Fibroblast of lung (primary cell): Measurements from ENCODE around the gene TEDC2.

Experiments
- EZH2 ChIP-seq: IDR thresholded peaks from 2 replicates; pipeline ENCODE4 v1.5.1; 2012; ENCODE audit warnings: low read length, control low read depth, mild to moderate bottlenecking; ENCODE audit errors: missing control alignments
- TF ChIP-seq, protein P1 (sequence below), 2 donors: IDR thresholded peaks in 1 of 2; conservative IDR thresholded peaks in 1 of 2; 1 replicate in 1 of 2; 2 replicates in 1 of 2; pipeline ENCODE4 v1.5.1; 2011 to 2012; ENCODE audit warnings: low read length in 2 of 2, control low read depth in 1 of 2, inconsistent platforms in 1 of 2, low read depth in 1 of 2, mild to moderate bottlenecking in 1 of 2

DNA sequence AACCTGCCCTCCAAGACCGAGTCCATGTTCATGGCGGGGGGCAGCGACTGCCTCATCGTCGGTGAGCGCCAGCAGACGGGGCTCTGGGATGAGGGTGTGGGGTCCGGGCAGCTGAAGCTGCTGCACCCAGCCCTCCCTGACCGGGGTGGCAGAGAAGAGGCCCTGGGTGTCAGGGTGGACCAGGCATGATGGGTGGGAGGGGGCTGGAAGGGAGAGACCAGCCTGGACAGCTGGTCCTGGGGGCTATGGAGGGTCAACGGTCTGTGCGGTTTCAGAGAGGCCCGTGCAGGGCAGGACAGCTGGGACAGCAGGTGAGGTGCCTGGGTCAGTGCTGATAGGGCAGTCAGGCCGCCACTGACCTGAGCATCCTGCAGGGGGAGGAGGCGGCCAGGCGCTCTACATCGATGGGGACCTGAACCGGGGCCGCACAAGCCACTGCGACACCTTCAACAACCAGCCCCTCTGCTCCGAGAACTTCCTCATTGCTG is 40.6 kb downstream of the TEDC2 start:
- TF ChIP-seq, protein P1, sequence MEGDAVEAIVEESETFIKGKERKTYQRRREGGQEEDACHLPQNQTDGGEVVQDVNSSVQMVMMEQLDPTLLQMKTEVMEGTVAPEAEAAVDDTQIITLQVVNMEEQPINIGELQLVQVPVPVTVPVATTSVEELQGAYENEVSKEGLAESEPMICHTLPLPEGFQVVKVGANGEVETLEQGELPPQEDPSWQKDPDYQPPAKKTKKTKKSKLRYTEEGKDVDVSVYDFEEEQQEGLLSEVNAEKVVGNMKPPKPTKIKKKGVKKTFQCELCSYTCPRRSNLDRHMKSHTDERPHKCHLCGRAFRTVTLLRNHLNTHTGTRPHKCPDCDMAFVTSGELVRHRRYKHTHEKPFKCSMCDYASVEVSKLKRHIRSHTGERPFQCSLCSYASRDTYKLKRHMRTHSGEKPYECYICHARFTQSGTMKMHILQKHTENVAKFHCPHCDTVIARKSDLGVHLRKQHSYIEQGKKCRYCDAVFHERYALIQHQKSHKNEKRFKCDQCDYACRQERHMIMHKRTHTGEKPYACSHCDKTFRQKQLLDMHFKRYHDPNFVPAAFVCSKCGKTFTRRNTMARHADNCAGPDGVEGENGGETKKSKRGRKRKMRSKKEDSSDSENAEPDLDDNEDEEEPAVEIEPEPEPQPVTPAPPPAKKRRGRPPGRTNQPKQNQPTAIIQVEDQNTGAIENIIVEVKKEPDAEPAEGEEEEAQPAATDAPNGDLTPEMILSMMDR (conservative IDR thresholded peaks at IDR 0.05 in 1 of 2, IDR thresholded peaks at IDR 0.05 in 1 of 2; ENCODE audit: low read depth in 1 of 2, low read length in 2 of 2), result no peak
- no peak for TF ChIP-seq EZH2
